HUDEP-2 (cell line): ENCODE results near the gene SPHK1.
A peak's percentile ranks its signal among the peaks of the same experiment; 100 is the strongest.
"Not testable (repeated sequence)": the region's sequence is repeated elsewhere in the genome, so short reads cannot be mapped to it uniquely, and the experiment has no call there.

ENCODE experiments used
- DNase-seq, 76 experiments: peaks; one replicate each; lab custom pipeline; 2025; ENCODE audit not compliant: unreplicated experiment in 76 of 76; lab: John Stamatoyannopoulos, UW

The SPHK1 gene, protein sequence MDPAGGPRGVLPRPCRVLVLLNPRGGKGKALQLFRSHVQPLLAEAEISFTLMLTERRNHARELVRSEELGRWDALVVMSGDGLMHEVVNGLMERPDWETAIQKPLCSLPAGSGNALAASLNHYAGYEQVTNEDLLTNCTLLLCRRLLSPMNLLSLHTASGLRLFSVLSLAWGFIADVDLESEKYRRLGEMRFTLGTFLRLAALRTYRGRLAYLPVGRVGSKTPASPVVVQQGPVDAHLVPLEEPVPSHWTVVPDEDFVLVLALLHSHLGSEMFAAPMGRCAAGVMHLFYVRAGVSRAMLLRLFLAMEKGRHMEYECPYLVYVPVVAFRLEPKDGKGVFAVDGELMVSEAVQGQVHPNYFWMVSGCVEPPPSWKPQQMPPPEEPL

GRCh38 chr17:76384222-76384986 lies at the start of gene SPHK1:
Gene SPHK1 (plus strand): TSS chr17:76384609. CDS start chr17:76385645, 1,036 bp downstream.
- DNase-seq, result peak in 71 of 76 experiments; percentile 12 to 82 (median 65)

- no peak for DNase-seq
Observed at GRCh38 chr17:76335716-76336381, 48.6 kb upstream of the SPHK1 start.

DNA sequence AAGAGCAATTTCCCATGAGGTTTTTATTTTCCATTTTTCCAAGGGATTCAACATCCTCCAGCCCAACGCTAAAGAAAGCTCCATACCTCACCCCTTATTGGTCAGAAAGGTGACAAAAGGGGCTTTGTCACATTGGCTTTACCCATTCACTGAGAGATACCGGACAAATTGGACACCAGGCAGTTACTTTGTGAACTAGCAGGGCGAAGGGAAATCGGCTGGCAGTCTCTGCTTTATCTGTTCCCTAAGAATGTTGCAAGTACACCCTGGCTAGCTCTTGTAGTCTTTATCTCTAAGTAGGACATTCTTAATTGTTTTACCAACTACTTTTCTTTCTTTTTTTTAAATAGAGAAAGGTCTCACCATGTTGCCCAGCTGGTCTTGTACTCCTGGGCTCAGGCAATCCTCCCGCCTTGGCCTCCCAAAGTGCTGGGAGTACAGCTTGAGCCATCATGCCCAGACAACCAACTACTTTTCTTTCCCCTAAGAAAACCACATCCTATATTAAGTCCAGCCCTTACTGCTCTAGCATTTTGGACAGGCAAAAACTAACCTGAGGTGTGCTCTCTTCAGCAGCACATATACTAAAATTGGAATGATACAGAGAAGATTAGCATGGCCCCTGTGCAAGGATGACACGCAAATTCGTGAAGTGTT lies 47.5 kb upstream of the SPHK1 start:
- no peak for DNase-seq

- no peak for DNase-seq
Observed at GRCh38 chr17:76337413-76337777, 47.0 kb upstream of the SPHK1 start.

- no peak for DNase-seq
Observed at GRCh38 chr17:76341301-76341700, 43.1 kb upstream of the SPHK1 start.

GRCh38 chr17:76343106-76343505 lies 41.3 kb upstream of the SPHK1 start:
- no peak for DNase-seq

DNA sequence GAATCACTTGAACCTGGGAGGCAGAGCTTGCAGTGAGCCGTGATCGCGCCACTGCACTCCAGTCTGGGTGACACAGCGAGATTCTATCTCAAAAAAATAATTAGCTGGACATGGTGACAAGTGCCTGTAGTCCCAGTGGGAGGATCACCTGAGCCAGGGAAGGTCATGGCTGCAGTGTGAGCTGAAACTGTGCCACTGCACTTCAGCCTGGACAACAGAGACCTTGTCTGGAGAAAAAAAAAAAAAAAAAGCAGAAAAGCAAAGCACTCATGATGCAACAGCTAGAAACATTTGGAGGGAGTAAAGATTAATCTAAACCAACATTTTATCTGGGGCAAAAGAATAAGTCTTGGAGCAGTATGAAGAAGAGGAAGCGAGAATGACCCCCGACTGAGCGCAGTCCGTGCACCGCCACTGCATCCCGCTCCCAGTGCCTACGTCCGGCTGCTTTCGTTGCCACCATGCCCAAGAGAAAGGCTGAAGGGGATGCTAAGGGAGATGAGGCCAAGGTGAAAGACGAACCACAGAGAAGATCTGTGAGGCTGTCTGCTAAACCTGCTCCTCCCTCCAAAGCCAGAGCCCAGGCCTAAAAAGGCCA lies 38.9 kb upstream of the SPHK1 start:
- DNase-seq, result no peak

GRCh38 chr17:76346936-76347335 lies 37.5 kb upstream of the SPHK1 start:
- DNase-seq, result not testable (repeated sequence)

GRCh38 chr17:76350463-76350862 lies 33.9 kb upstream of the SPHK1 start:
- DNase-seq, result no peak

DNA sequence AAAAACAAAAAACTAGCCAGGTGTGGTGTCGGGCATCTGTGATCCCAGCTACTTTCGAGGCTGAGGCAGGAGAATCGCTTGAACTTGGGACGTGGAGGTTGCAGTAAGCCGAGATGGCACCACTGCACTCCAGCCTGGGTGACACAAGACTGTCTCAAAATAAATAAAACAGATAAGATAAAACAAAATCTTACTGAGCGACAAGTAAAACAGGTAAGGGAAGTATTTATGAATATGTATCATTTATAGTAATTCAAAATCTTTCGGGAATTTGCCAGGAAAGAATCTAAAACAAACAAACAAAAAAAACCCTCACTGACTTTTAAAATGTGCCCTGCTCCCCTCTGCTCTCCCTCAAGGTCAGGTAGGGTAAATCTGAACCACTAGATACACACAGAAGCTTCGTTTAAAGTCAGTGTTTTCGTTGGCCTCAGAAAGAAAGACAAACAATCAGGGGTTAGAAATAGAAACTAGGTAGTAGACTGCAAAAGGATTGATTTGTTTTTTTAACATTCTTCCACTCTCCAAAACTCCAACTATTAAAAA lies 32.8 kb upstream of the SPHK1 start:
- no peak for DNase-seq

GRCh38 chr17:76353004-76353598 lies 31.3 kb upstream of the SPHK1 start:
- peak in 5 of 76 experiments; percentile 9 to 45 (median 14) for DNase-seq

GRCh38 chr17:76353599-76354316 lies 30.7 kb upstream of the SPHK1 start, which contains the start of gene PRPSAP1:
Gene PRPSAP1 (minus strand): TSS chr17:76353916. CDS start chr17:76353703, 213 bp downstream.
- peak in 75 of 76 experiments; percentile 38 to 98 (median 79) for DNase-seq

DNA sequence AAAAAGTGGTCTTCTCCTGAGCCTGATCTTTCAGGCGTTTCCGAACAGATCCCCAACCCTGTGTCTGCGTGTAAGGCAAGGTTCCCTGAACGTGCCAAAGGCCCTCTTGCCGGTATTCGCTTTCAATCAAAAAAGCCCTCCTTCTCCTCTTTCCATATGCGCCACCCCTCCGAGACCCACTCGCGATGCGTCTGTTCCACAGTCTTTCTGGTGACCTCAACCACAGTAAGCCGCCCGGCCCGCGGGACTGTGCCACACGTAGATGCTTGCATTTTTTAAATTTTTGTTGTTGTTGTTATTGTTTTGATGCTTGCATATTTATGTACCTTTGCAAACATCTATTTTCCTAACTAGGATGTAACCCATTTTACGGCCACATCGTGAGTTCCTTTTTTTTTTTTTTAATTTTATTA lies 30.1 kb upstream of the SPHK1 start:
- peak in 3 of 76 experiments; percentile 37 to 50 (median 41) for DNase-seq

- peak in 74 of 76 experiments; percentile 38 to 93 (median 76) for DNase-seq
Observed at GRCh38 chr17:76354747-76355310, 29.6 kb upstream of the SPHK1 start.

DNA sequence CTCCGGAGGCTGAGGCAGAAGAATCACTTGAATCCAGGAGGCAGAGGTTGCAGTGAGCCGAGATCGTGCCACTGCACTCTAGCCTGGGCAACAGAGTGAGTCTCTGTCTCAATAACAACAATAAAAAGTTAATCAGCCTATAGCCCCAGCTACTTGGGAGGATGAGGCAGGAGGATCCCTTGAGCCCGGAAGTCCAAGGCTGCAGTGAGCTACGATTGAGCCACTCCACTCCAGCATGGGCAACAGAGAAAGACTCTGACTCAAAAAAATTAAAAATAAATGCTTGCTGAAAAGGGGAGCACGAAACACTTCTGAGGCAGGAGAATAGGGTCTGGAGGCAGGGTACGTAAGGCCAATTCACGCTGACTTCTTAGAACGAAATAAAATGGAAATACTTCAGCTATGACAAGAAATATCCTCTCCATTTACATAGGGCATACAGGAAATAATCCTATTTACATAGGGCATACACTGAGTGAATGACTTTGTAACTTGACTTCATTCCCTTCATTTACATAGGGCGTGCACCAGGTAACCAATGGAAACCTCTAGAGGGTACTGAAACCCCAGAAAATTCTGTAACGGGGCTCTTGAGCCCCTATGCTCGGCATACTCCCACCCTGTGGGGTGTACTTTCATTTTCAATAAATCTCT lies 27.5 kb upstream of the SPHK1 start:
- peak in 1 of 76 experiments; percentile 3 for DNase-seq

GRCh38 chr17:76357597-76358158 lies 26.7 kb upstream of the SPHK1 start:
- no peak for DNase-seq

GRCh38 chr17:76359375-76359774 lies 25.0 kb upstream of the SPHK1 start:
- no peak for DNase-seq

- not testable (repeated sequence) for DNase-seq
Observed at GRCh38 chr17:76359776-76360175, 24.6 kb upstream of the SPHK1 start.
